ENCODE measurements around the gene TMEM119.
A peak's percentile ranks its signal among the peaks of the same experiment; 100 is the strongest.
"Not testable (repeated sequence)": the region's sequence is repeated elsewhere in the genome, so short reads cannot be mapped to it uniquely, and the experiment has no call there.

TMEM119 gene

GRCh38 chr12:108564724-108565123 is 33.2 kb downstream of the TMEM119 start:
- Mint-ChIP-seq H3K27me3 (no peaks in the 10 kb centered on the region), H3K27ac (peak overlapping the region; percentile 16), H3K9me3 (no peaks in the 10 kb centered on the region), H3K36me3 (ENCODE audit: low read depth) (peaks cover 68% of the 10 kb centered on the region), H3K4me3 (no peak overlapping the region), H3K4me1 (ENCODE audit: low read depth) (peaks cover 77% of the 10 kb centered on the region)

DNA sequence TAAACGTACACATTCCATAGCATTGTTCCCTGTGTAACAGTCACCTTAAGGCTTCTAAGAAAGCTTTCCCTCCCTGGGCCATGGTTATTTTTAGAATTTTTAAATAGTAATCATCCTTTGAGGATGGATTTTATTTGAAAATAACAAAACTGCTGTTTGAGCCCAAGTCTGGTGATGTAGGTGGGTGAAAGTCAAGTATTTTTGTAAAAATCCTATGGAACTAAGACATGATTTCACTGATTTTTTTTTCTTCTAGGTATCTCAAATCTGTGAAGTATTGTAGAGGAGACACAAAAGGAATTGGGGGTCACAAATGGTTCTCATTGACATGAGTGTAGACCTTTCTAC is 34.1 kb downstream of the TMEM119 start:
- H3K9me3 Mint-ChIP-seq = no peaks in the 10 kb centered on the region
- peak overlapping the region; percentile 98 for H3K4me3 Mint-ChIP-seq
- H3K27me3 Mint-ChIP-seq = no peaks in the 10 kb centered on the region
- H3K4me1 Mint-ChIP-seq (ENCODE audit: low read depth) = peaks cover 76% of the 10 kb centered on the region
- peaks cover 59% of the 10 kb centered on the region for H3K36me3 Mint-ChIP-seq (ENCODE audit: low read depth)
- H3K27ac Mint-ChIP-seq = peak overlapping the region; percentile 85

DNA sequence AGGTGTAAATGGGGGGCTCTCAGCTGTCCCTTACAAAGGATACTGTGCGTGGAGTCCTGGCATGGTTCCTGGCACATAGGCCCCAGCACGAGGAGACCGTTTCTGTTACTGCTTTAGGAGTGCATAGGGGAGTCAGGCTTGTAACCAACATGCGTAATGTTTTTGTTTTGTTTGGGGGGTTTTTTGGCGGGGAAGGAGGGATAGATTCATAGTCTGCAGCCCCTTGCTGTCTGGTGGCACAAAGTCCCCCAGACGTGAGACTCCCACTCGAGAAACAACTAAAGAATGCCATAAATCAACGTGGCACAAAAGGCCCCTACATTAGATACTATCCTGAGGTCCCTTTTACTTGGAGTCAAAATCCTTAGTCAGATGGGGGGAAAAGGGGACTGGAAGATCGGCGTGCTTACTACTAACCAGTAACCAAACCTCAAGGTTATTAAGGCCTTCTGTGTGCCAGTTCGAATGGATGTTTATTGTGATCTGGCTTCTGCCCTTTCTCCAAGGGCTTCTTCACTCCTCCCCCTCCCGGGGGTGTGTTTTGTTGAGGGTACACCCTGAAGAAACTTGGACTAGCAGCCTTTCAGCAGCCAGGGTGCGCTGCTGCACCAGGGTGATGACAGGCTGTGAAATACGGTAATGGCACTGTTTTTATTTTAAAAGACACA is 34.6 kb downstream of the TMEM119 start:
- Mint-ChIP-seq H3K27me3 (no peaks in the 10 kb centered on the region), H3K27ac (peak overlapping the region; percentile 85), H3K4me1 (ENCODE audit: low read depth) (peaks cover 74% of the 10 kb centered on the region), H3K4me3 (peak overlapping the region; percentile 98), H3K9me3 (no peaks in the 10 kb centered on the region), H3K36me3 (ENCODE audit: low read depth) (peaks cover 55% of the 10 kb centered on the region)

- Mint-ChIP-seq H3K4me1 (ENCODE audit: low read depth) (peaks cover 74% of the 10 kb centered on the region), H3K4me3 (peak within 1 kb of the TSS; percentile 98), H3K27me3 (no peaks in the 10 kb centered on the region), H3K9me3 (no peaks in the 10 kb centered on the region), H3K27ac (peak within 1 kb of the TSS; percentile 99), H3K36me3 (ENCODE audit: low read depth) (peaks cover 52% of the 10 kb centered on the region)
These were observed 35.3 kb downstream of the TMEM119 start, which contains the start of gene ISCU for GRCh38 chr12:108562348-108563135. Gene ISCU, plus strand, starts transcription at chr12:108562596. Its CDS starts 27 bp downstream, at chr12:108562623.

DNA sequence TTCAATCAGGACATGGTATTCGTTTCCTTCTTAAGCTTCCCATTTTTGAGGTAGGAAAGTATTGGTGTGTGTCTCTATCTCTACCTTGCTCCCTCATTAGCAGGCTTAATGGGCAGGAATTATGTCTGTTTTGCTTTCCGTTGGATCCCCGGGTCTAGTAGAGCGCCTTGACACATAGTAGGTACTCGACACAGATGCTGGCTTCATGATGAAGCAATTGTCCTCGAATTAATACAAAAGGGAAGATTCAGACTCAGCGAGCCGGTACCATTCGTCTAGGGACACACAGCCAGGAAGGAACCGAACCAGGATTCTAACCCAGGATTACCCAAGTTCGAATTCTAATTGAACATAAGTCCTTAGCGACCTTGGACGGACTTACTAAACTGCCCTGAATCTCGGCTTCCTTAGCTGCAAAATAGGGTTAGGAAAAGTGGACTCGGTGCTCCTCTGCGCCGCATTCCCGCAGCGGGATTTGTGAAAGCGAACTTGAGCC is 36.0 kb downstream of the TMEM119 start:
- H3K27me3 Mint-ChIP-seq = no peaks in the 10 kb centered on the region
- peaks cover 50% of the 10 kb centered on the region for H3K36me3 Mint-ChIP-seq (ENCODE audit: low read depth)
- H3K4me3 Mint-ChIP-seq = peak overlapping the region; percentile 98
- peaks cover 73% of the 10 kb centered on the region for H3K4me1 Mint-ChIP-seq (ENCODE audit: low read depth)
- peak overlapping the region; percentile 99 for H3K27ac Mint-ChIP-seq
- no peaks in the 10 kb centered on the region for H3K9me3 Mint-ChIP-seq

DNA sequence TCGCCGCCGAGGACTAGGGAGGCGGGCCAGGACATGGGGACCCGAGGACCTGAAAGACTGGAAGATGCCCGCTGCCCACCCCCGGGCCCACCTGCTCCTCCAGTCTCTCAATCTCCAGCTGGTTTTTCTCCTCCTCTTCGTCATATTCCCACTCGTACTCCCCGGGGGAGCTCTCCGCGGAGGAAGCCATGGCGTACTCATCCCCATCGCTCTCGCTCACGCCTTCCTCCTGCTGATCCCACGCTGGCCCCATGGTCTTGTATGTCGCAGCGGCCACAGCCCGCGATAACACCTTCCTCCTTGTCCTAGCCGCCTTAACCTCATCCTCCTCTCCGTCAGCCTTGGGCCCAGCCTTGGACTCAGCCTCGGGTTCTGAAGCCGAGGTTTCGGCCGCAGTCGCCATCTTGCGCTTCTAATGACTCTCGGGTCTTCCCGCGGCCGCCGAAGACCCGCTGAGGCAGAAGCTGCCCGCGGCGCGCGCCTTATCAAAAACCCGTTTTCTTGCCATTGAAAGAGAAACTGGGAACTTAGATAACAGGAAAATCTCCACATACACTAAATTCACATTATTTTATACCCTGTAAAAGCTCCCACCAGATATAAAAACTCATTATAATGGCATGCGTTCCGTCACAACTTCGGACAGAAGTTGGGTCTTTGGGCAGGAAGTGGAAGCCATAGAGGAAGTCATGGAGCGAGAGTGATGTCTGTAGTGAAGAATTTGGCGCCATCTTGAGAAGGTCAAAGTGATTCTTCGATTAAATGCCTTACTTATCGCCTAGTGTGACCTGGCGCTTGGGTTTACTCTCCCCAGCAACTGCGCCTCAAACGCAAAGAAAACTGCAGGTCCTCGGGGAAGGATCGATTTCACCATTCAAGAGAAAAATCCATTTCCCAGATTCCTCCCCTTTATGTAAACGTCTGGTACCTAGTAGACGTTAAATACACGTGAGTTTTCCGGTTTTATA is 36.8 kb downstream of the TMEM119 start, which contains the start of gene SART3:
Gene SART3 (minus strand): TSS at position 422 of the 968 bp plus-strand sequence. CDS start 19 bp downstream, at position 403.
- Mint-ChIP-seq H3K4me1 (ENCODE audit: low read depth) (peaks cover 73% of the 10 kb centered on the region), H3K36me3 (ENCODE audit: low read depth) (peaks cover 49% of the 10 kb centered on the region)

DNA sequence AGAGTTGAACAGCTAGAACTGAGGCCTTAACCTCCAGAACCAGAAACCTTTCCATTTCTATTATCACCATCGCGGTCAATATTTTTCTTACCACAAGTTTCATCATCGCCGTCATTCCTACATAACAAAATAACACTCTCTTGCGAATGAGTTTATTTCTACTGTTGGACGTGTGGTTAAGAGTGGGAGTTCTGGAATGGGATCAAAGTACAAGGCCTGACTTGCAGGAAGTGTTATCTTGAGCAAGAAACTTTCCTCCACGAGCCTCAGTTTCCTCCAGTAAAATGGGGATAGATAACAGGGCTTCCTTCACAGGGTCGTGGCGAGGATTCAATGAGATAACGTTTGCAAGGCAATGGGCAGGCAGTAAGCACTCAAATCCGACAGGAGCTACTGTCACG is 37.6 kb downstream of the TMEM119 start:
- H3K36me3 Mint-ChIP-seq (ENCODE audit: low read depth) = peaks cover 42% of the 10 kb centered on the region
- peaks cover 73% of the 10 kb centered on the region for H3K4me1 Mint-ChIP-seq (ENCODE audit: low read depth)
- peak overlapping the region; percentile 99 for H3K27ac Mint-ChIP-seq
- H3K4me3 Mint-ChIP-seq = peak overlapping the region; percentile 98
- H3K9me3 Mint-ChIP-seq = no peaks in the 10 kb centered on the region
- H3K27me3 Mint-ChIP-seq = no peaks in the 10 kb centered on the region

More for the DNA sequence above, 36.8 kb downstream of the TMEM119 start, which contains the start of gene SART3:
- H3K27me3 Mint-ChIP-seq = no peaks in the 10 kb centered on the region
- H3K4me3 Mint-ChIP-seq = peak within 1 kb of the TSS; percentile 98
- H3K27ac Mint-ChIP-seq = peak within 1 kb of the TSS; percentile 99
- H3K9me3 Mint-ChIP-seq = no peaks in the 10 kb centered on the region

DNA sequence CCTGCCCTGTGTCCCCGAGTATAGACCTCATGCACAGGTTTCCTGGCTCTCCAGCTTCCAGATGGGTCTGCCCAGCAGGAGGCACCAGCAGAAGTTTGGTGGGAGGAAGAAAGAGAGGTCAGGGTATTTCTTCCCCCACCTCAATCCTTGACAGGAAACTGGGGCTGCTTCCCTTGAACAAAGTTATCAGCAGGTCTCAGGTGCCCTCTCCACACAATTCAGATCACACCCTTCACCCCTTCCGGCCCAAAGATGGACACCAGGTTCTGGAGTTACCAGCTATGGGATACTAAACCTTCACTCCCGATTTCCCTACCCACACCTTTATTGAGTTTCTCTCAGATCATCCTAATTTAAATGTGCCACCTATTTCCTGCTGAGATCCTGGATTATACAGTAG is 38.1 kb downstream of the TMEM119 start:
- H3K27me3 Mint-ChIP-seq = no peaks in the 10 kb centered on the region
- H3K4me1 Mint-ChIP-seq (ENCODE audit: low read depth) = peaks cover 73% of the 10 kb centered on the region
- peak overlapping the region; percentile 99 for H3K27ac Mint-ChIP-seq
- H3K36me3 Mint-ChIP-seq (ENCODE audit: low read depth) = peaks cover 38% of the 10 kb centered on the region
- peak overlapping the region; percentile 98 for H3K4me3 Mint-ChIP-seq
- no peaks in the 10 kb centered on the region for H3K9me3 Mint-ChIP-seq

- H3K27me3 Mint-ChIP-seq = no peaks in the 10 kb centered on the region
- no peaks in the 10 kb centered on the region for H3K9me3 Mint-ChIP-seq
- peak overlapping the region; percentile 98 for H3K4me3 Mint-ChIP-seq
- peak overlapping the region; percentile 99 for H3K27ac Mint-ChIP-seq
- H3K4me1 Mint-ChIP-seq (ENCODE audit: low read depth) = peaks cover 72% of the 10 kb centered on the region
- peaks cover 31% of the 10 kb centered on the region for H3K36me3 Mint-ChIP-seq (ENCODE audit: low read depth)
These were observed 38.8 kb downstream of the TMEM119 start for GRCh38 chr12:108559007-108559655.

GRCh38 chr12:108555383-108555782 is 42.5 kb downstream of the TMEM119 start:
- H3K27me3 Mint-ChIP-seq, H3K4me3 Mint-ChIP-seq, H3K27ac Mint-ChIP-seq, H3K9me3 Mint-ChIP-seq: not testable (repeated sequence)
- Mint-ChIP-seq H3K36me3 (ENCODE audit: low read depth) (peaks cover 36% of the 10 kb centered on the region), H3K4me1 (ENCODE audit: low read depth) (peaks cover 91% of the 10 kb centered on the region)

GRCh38 chr12:108553799-108554198 is 44.1 kb downstream of the TMEM119 start:
- Mint-ChIP-seq H3K4me1 (ENCODE audit: low read depth) (peaks cover 88% of the 10 kb centered on the region), H3K4me3 (no peak overlapping the region), H3K27me3 (no peaks in the 10 kb centered on the region), H3K27ac (no peak overlapping the region), H3K9me3 (no peaks in the 10 kb centered on the region), H3K36me3 (ENCODE audit: low read depth) (peaks cover 37% of the 10 kb centered on the region)

GRCh38 chr12:108551535-108551934 is 46.3 kb downstream of the TMEM119 start:
- H3K27ac Mint-ChIP-seq = peak overlapping the region; percentile 56
- peaks cover 69% of the 10 kb centered on the region for H3K4me1 Mint-ChIP-seq (ENCODE audit: low read depth)
- peaks cover 40% of the 10 kb centered on the region for H3K36me3 Mint-ChIP-seq (ENCODE audit: low read depth)
- H3K9me3 Mint-ChIP-seq = no peaks in the 10 kb centered on the region
- peak overlapping the region; percentile 28 for H3K4me3 Mint-ChIP-seq
- no peaks in the 10 kb centered on the region for H3K27me3 Mint-ChIP-seq

DNA sequence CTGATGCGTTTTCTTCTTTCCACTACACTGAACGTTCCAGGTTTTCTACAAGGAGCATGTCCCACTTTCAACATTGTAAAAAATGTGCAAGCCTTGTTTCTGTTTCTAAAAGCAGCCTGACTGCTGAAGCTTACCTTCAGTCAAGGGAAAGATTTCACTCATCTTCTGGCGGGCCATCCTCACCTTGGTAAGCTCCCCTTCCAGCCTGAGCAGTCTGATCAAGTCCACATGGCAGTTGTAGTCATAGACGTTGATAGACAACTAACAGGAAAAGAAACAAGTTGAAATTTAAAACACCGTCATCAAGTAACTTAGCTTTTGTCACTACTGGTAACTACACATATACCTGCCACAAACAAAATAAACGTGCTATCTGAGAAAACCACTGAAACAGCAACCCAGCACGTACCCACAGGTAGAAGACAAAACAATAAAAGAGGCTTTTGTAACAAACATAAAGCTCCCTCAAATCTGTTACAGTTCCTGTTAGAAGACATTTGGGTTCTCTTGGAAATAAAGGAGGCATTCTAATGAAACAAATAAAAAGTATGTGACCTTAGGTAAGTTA is 48.8 kb downstream of the TMEM119 start:
- H3K4me1 Mint-ChIP-seq (ENCODE audit: low read depth) = peaks cover 46% of the 10 kb centered on the region
- peaks cover 50% of the 10 kb centered on the region for H3K36me3 Mint-ChIP-seq (ENCODE audit: low read depth)
- H3K4me3 Mint-ChIP-seq = no peak overlapping the region
- H3K9me3 Mint-ChIP-seq = no peaks in the 10 kb centered on the region
- H3K27me3 Mint-ChIP-seq = no peaks in the 10 kb centered on the region
- H3K27ac Mint-ChIP-seq = peak overlapping the region; percentile 32

- H3K27me3 Mint-ChIP-seq = no peaks in the 10 kb centered on the region
- no peak overlapping the region for H3K4me3 Mint-ChIP-seq
- H3K4me1 Mint-ChIP-seq (ENCODE audit: low read depth) = peaks cover 32% of the 10 kb centered on the region
- H3K27ac Mint-ChIP-seq = peak overlapping the region; percentile 29
- no peaks in the 10 kb centered on the region for H3K9me3 Mint-ChIP-seq
- peaks cover 58% of the 10 kb centered on the region for H3K36me3 Mint-ChIP-seq (ENCODE audit: low read depth)
These were observed 50.2 kb downstream of the TMEM119 start for GRCh38 chr12:108547686-108548085.

Data from stimulated activated naive CD8-positive, alpha-beta T cell treated with anti-CD3 and anti-CD28 coated beads, Interleukin-15, Interleukin-2, amounts not matched to agents 100 ng/mL and 50 ng/mL, for 24 hours (primary cell).